ENCODE measurements around the gene MXRA7. TPM values are rescaled to one million over a fixed set of nuclear protein-coding genes. Genes with fewer than 3 reads are reported as not detected.

MXRA7 gene, protein sequence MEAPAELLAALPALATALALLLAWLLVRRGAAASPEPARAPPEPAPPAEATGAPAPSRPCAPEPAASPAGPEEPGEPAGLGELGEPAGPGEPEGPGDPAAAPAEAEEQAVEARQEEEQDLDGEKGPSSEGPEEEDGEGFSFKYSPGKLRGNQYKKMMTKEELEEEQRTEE
- 100 to 1,000 TPM in 1 of 2 donors, 10 to 100 TPM in 1; 76.1 to 285 TPM for total RNA-seq

DNA sequence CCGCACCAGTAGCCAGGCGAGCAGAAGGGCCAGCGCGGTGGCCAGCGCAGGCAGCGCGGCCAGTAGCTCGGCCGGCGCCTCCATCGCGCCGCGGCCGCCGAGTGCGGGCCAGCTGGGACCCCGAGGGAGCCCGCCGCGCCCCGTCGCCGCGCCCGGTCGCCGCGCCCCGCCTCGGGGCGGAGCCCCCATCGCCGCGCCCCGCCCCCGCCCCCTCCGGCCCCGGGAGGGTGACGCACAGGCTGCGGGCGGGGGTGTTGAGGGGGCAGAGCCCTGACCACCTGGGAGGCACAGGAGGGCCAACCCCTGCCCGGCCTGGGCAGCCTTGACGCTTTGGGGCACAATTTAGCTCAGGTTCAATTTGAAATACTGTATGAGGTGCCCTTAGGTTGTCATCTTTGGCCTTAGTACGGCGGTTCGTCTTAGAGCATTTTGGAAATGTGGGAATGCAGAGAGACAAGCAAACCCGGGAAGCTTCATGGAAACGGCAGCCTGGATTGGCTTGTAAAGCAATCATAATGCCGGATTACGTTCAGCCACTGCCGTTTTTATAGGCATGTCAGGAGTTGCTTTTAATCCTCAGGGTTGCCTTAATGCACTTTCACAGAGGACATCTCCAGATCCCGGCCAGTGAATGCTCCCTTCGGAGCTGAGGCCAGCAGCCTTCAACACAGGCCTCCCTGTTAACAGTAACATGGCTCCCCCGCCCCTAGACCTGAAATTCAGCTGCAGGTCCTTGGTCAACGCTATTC, at the start of gene MXRA7:
Gene MXRA7 (minus strand): TSS at position 103 of the 749 bp plus-strand sequence. CDS start 19 bp downstream, at position 84.
- Histone ChIP-seq H3K4me3 (peak within 1 kb of the TSS; percentile 50 to 54), H3K27me3 (replicated peaks; ENCODE audit: insufficient read depth) (no peaks in the 10 kb centered on the region), H3K9me3 (no peaks in the 10 kb centered on the region), H3K36me3 (no peaks in the 10 kb centered on the region), H3K27ac (peak within 1 kb of the TSS; percentile 86 to 89), H3K4me1 (replicated peaks) (peaks cover 8% of the 10 kb centered on the region)
- 9% methylated on average over 14 of the region's 56 CpGs for WGBS
- TF ChIP-seq POLR2A (IDR thresholded peaks at IDR 0.05) (no peak), POLR2AphosphoS5 (IDR thresholded peaks at IDR 0.05) (peak; percentile 30)
- TF ChIP-seq, protein P1, sequence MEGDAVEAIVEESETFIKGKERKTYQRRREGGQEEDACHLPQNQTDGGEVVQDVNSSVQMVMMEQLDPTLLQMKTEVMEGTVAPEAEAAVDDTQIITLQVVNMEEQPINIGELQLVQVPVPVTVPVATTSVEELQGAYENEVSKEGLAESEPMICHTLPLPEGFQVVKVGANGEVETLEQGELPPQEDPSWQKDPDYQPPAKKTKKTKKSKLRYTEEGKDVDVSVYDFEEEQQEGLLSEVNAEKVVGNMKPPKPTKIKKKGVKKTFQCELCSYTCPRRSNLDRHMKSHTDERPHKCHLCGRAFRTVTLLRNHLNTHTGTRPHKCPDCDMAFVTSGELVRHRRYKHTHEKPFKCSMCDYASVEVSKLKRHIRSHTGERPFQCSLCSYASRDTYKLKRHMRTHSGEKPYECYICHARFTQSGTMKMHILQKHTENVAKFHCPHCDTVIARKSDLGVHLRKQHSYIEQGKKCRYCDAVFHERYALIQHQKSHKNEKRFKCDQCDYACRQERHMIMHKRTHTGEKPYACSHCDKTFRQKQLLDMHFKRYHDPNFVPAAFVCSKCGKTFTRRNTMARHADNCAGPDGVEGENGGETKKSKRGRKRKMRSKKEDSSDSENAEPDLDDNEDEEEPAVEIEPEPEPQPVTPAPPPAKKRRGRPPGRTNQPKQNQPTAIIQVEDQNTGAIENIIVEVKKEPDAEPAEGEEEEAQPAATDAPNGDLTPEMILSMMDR (IDR thresholded peaks at IDR 0.05): no peak
- DNase-seq (ENCODE audit: low spot score): peak; percentile 58
- intact Hi-C loops (cut with DNase I): loop anchor here (5.0 kb wide), 2 partner anchors 39 to 154 kb away; no protein-coding TSS in a partner anchor

DNA sequence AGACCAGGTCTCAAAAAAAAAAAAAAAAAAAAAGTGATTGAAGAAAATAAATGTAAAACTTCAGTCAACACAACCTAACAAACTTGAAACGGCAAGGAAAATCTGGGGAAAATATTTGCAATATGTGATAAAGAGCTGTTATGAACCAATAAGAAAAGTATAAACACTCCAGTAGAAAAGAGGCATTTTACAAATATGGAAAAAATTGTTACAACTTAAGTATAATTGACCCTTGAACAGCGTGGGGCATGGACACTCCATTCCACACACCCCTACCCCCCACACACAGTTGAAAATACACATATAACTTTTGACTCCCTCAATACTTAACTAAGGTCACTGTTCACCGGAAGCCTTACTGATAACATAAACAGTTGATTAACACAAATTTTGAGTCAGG, 47.8 kb upstream of the MXRA7 start:
- Histone ChIP-seq H3K36me3 (no peaks in the 10 kb centered on the region), H3K9me3 (no peaks in the 10 kb centered on the region)
- intact Hi-C loops (cut with DNase I): no loop called here

DNA sequence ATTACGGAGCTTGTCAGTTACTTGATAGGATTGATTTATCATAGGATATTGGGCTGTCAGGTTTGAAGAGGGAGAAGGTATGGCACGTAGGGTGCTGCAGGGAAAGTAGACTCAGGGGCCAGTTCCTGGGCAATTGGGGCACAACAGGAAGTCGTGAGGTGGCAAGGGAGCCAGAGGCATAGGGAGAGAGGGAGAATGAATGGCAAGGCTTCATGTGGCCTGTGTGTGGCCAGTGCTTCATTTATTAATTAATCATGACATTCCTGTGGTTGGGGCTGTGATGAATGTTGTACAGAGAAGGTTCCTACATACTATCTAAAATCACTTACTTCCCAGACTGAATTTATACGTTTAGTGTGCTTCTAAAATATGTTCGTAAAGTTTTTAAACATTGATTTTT, 46.5 kb upstream of the MXRA7 start:
- Histone ChIP-seq H3K36me3 (no peaks in the 10 kb centered on the region), H3K4me3 (no peak overlapping the region), H3K27me3 (replicated peaks; ENCODE audit: insufficient read depth) (no peaks in the 10 kb centered on the region), H3K4me1 (replicated peaks) (no peaks in the 10 kb centered on the region), H3K27ac (no peak overlapping the region), H3K9me3 (no peaks in the 10 kb centered on the region)
- TF ChIP-seq, protein P1 (IDR thresholded peaks at IDR 0.05): no peak
- TF ChIP-seq POLR2A (IDR thresholded peaks at IDR 0.05) (no peak), POLR2AphosphoS5 (IDR thresholded peaks at IDR 0.05) (no peak)
- no peak for DNase-seq (ENCODE audit: low spot score)
- 87% methylated on average over 5 of the region's 5 CpGs for WGBS
- intact Hi-C loops (cut with DNase I): no loop called here

More for the DNA sequence above, 47.8 kb upstream of the MXRA7 start:
- no peak overlapping the region for H3K27ac ChIP-seq
- 94% methylated on average over 3 of the region's 3 CpGs for WGBS
- H3K27me3 ChIP-seq (replicated peaks; ENCODE audit: insufficient read depth): no peaks in the 10 kb centered on the region
- H3K4me3 ChIP-seq: no peak overlapping the region
- TF ChIP-seq, protein P1 (IDR thresholded peaks at IDR 0.05): no peak
- H3K4me1 ChIP-seq (replicated peaks): no peaks in the 10 kb centered on the region
- DNase-seq (ENCODE audit: low spot score): no peak

DNA sequence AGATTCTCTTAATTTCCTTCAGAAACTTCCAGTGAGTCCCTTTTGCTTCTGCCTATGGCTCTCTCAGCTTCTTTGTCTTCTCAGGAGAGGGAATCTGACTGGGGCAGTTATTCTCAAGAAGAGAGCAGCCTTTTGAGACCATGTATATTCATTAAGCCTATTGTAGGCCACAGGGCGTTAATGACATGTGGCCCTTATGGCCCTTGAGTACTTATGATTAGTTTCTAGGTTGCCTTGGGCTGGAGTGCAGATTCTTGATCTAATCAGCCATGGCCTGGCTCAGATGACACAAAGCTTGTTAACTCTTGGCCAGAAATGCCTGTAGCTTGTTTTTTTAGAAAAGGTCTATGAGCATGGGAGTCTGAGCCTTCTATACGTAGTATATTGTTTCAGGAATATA, 44.5 kb upstream of the MXRA7 start:
- Histone ChIP-seq H3K27me3 (replicated peaks; ENCODE audit: insufficient read depth) (no peaks in the 10 kb centered on the region), H3K27ac (no peak overlapping the region), H3K4me1 (replicated peaks) (no peaks in the 10 kb centered on the region), H3K36me3 (no peaks in the 10 kb centered on the region), H3K4me3 (no peak overlapping the region), H3K9me3 (no peaks in the 10 kb centered on the region)
- intact Hi-C loops (cut with DNase I): no loop called here
- WGBS: 82% methylated on average over 2 of the region's 2 CpGs
- no peak for DNase-seq (ENCODE audit: low spot score)
- TF ChIP-seq, protein P1 (IDR thresholded peaks at IDR 0.05): no peak
- TF ChIP-seq POLR2AphosphoS5 (IDR thresholded peaks at IDR 0.05) (no peak), POLR2A (IDR thresholded peaks at IDR 0.05) (no peak)
